Limb (tissue), 2 donors: ENCODE data around the gene MDFI.
A peak's percentile ranks its signal among the peaks of the same experiment; 100 is the strongest.

Experiments used
- DNase-seq, 2 donors: peaks; one replicate each; pipeline ENCODE4 v3.0.0-alpha.2; 2016; ENCODE audit errors: extremely low spot score in 2 of 2

Gene MDFI

GRCh38 chr6:41649596-41649995 lies 11.3 kb downstream of the MDFI start:
- DNase-seq, result no peak

- no peak for DNase-seq
These were observed 11.9 kb downstream of the MDFI start for GRCh38 chr6:41650120-41650519.

- DNase-seq, result no peak
These were observed 13.1 kb downstream of the MDFI start for GRCh38 chr6:41651246-41651961.

- DNase-seq, result no peak
These were observed 13.8 kb downstream of the MDFI start for GRCh38 chr6:41651962-41652657.

- peak in 1 of 2 donors; percentile 45 for DNase-seq
These were observed 14.8 kb downstream of the MDFI start for GRCh38 chr6:41652866-41653652.

GRCh38 chr6:41653691-41654090 lies 15.4 kb downstream of the MDFI start:
- DNase-seq, result peak in 1 of 2 donors; percentile 26

- DNase-seq, result peak in 1 of 2 donors; percentile 27
These were observed 16.0 kb downstream of the MDFI start for GRCh38 chr6:41654151-41654697.

- peak in 1 of 2 donors; percentile 38 for DNase-seq
These were observed 16.5 kb downstream of the MDFI start for GRCh38 chr6:41654698-41655151.

- DNase-seq, result no peak
These were observed 16.9 kb downstream of the MDFI start for GRCh38 chr6:41655176-41655575.

- DNase-seq, result no peak
These were observed 17.4 kb downstream of the MDFI start for GRCh38 chr6:41655646-41656001.

- DNase-seq, result peak; percentile 60 to 70
These were observed 17.9 kb downstream of the MDFI start for GRCh38 chr6:41656002-41656691.

- peak in 1 of 2 donors; percentile 23 for DNase-seq
These were observed 19.1 kb downstream of the MDFI start for GRCh38 chr6:41657131-41658094.

- DNase-seq, result peak in 1 of 2 donors; percentile 28
These were observed 20.4 kb downstream of the MDFI start for GRCh38 chr6:41658636-41659035.

- no peak for DNase-seq
These were observed 21.7 kb downstream of the MDFI start for GRCh38 chr6:41659935-41660334.

- peak in 1 of 2 donors; percentile 21 for DNase-seq
These were observed 25.3 kb downstream of the MDFI start for GRCh38 chr6:41663568-41663967.

- DNase-seq, result no peak
These were observed 26.0 kb downstream of the MDFI start for GRCh38 chr6:41664271-41664670.

- no peak for DNase-seq
These were observed 28.9 kb downstream of the MDFI start for GRCh38 chr6:41667195-41667594.

GRCh38 chr6:41668968-41669367 lies 30.7 kb downstream of the MDFI start:
- DNase-seq, result no peak

- DNase-seq, result no peak
These were observed 32.6 kb downstream of the MDFI start for GRCh38 chr6:41670703-41671360.

- DNase-seq, result no peak
These were observed 33.1 kb downstream of the MDFI start for GRCh38 chr6:41671376-41671775.
